ENCODE measurements around the gene PDYN. TPM values are rescaled to one million over a fixed set of nuclear protein-coding genes. Genes with fewer than 3 reads are reported as not detected.

PDYN gene
- total and polyA plus RNA-seq, 2 donors (not counting 1 experiment from before 2014, with no cell fraction given), result not detected

GRCh38 chr20:1953621-1954020 is 40.2 kb downstream of the PDYN start:
- TF ChIP-seq EZH2 (IDR thresholded peaks at IDR 0.05; ENCODE audit: low read length, missing control alignments) (no peak), CTCF (conservative IDR thresholded peaks at IDR 0.05 in 1 of 2, IDR thresholded peaks at IDR 0.05 in 1 of 2; ENCODE audit: low read depth in 1 of 2, low read length in 2 of 2) (no peak)
- Histone ChIP-seq H3K4me3 (replicated peaks in 1 of 4; ENCODE audit: control extremely low read depth in 1 of 4, insufficient read depth in 1 of 4, low read depth in 3 of 4, low read length in 4 of 4) (no peak overlapping the region), H3K4me2 (ENCODE audit: extremely low read depth, insufficient read depth, low read length) (no peak overlapping the region), H3K36me3 (ENCODE audit: control insufficient read depth, insufficient read depth, low read length) (no peaks in the 10 kb centered on the region), H3K9me3 (ENCODE audit: control insufficient read depth, insufficient read depth, low read depth, low read length) (no peaks in the 10 kb centered on the region), H3K27me3 (ENCODE audit: control insufficient read depth, insufficient read depth, low read length) (peaks cover 10% of the 10 kb centered on the region), H3K4me1 (ENCODE audit: control insufficient read depth, extremely low read depth, insufficient read depth, low read length) (no peaks in the 10 kb centered on the region), H3K79me2 (ENCODE audit: control insufficient read depth, insufficient read depth, low read length) (no peaks in the 10 kb centered on the region), H3K27ac (ENCODE audit: insufficient read depth, low read length) (no peak overlapping the region), H2AFZ (ENCODE audit: low read length) (no peak overlapping the region), H4K20me1 (ENCODE audit: control insufficient read depth, extremely low read depth, insufficient read depth, low read length) (no peaks in the 10 kb centered on the region), H3K9ac (ENCODE audit: insufficient read depth, low read length) (no peak overlapping the region)
- DNase-seq (ENCODE audit: low read depth in 2 of 2), result no peak

GRCh38 chr20:1952737-1953530 is 40.9 kb downstream of the PDYN start:
- no peaks in the 10 kb centered on the region for H3K36me3 ChIP-seq (ENCODE audit: control insufficient read depth, insufficient read depth, low read length)
- H3K4me1 ChIP-seq (ENCODE audit: control insufficient read depth, extremely low read depth, insufficient read depth, low read length), result no peaks in the 10 kb centered on the region
- H3K79me2 ChIP-seq (ENCODE audit: control insufficient read depth, insufficient read depth, low read length), result no peaks in the 10 kb centered on the region
- DNase-seq (ENCODE audit: low read depth in 2 of 2), result no peak
- peaks cover 7% of the 10 kb centered on the region for H3K27me3 ChIP-seq (ENCODE audit: control insufficient read depth, insufficient read depth, low read length)
- no peak overlapping the region for H3K9ac ChIP-seq (ENCODE audit: insufficient read depth, low read length)
- TF ChIP-seq EZH2 (IDR thresholded peaks at IDR 0.05; ENCODE audit: low read length, missing control alignments) (no peak), CTCF (conservative IDR thresholded peaks at IDR 0.05 in 1 of 2, IDR thresholded peaks at IDR 0.05 in 1 of 2; ENCODE audit: low read depth in 1 of 2, low read length in 2 of 2) (no peak)
- no peak overlapping the region for H2AFZ ChIP-seq (ENCODE audit: low read length)
- no peak overlapping the region for H3K4me3 ChIP-seq (replicated peaks in 1 of 4; ENCODE audit: control extremely low read depth in 1 of 4, insufficient read depth in 1 of 4, low read depth in 3 of 4, low read length in 4 of 4)
- no peaks in the 10 kb centered on the region for H4K20me1 ChIP-seq (ENCODE audit: control insufficient read depth, extremely low read depth, insufficient read depth, low read length)
- no peaks in the 10 kb centered on the region for H3K9me3 ChIP-seq (ENCODE audit: control insufficient read depth, insufficient read depth, low read depth, low read length)
- H3K4me2 ChIP-seq (ENCODE audit: extremely low read depth, insufficient read depth, low read length), result no peak overlapping the region
- no peak overlapping the region for H3K27ac ChIP-seq (ENCODE audit: insufficient read depth, low read length)

- Histone ChIP-seq H3K9me3 (ENCODE audit: control insufficient read depth, insufficient read depth, low read depth, low read length) (no peaks in the 10 kb centered on the region), H3K9ac (ENCODE audit: insufficient read depth, low read length) (no peak overlapping the region), H2AFZ (ENCODE audit: low read length) (no peak overlapping the region), H3K36me3 (ENCODE audit: control insufficient read depth, insufficient read depth, low read length) (no peaks in the 10 kb centered on the region), H4K20me1 (ENCODE audit: control insufficient read depth, extremely low read depth, insufficient read depth, low read length) (no peaks in the 10 kb centered on the region), H3K27me3 (ENCODE audit: control insufficient read depth, insufficient read depth, low read length) (peaks cover 13% of the 10 kb centered on the region), H3K4me1 (ENCODE audit: control insufficient read depth, extremely low read depth, insufficient read depth, low read length) (no peaks in the 10 kb centered on the region), H3K4me3 (replicated peaks in 1 of 4; ENCODE audit: control extremely low read depth in 1 of 4, insufficient read depth in 1 of 4, low read depth in 3 of 4, low read length in 4 of 4) (no peak overlapping the region), H3K27ac (ENCODE audit: insufficient read depth, low read length) (no peak overlapping the region), H3K79me2 (ENCODE audit: control insufficient read depth, insufficient read depth, low read length) (no peaks in the 10 kb centered on the region), H3K4me2 (ENCODE audit: extremely low read depth, insufficient read depth, low read length) (no peak overlapping the region)
- DNase-seq (ENCODE audit: low read depth in 2 of 2), result no peak
- no peak for TF ChIP-seq CTCF (conservative IDR thresholded peaks at IDR 0.05 in 1 of 2, IDR thresholded peaks at IDR 0.05 in 1 of 2; ENCODE audit: low read depth in 1 of 2, low read length in 2 of 2)
- no peak for TF ChIP-seq EZH2 (IDR thresholded peaks at IDR 0.05; ENCODE audit: low read length, missing control alignments)
These were observed 42.3 kb downstream of the PDYN start for GRCh38 chr20:1951436-1952115.
